GM21786 (cell line): ENCODE data around the gene TMEM168.

Source experiments
- ATAC-seq: cut with Tn5 transposase; IDR thresholded peaks from one replicate; pipeline ENCODE4 v1.9.1; 2021; ENCODE audit not compliant: unreplicated experiment

TMEM168 gene

GRCh38 chr7:112723416-112723815 lies 66.8 kb downstream of the TMEM168 start:
- ATAC-seq, result no peak

- ATAC-seq, result no peak
These were observed 68.8 kb downstream of the TMEM168 start for GRCh38 chr7:112721366-112721765.

GRCh38 chr7:112715525-112715924 lies 74.7 kb downstream of the TMEM168 start:
- no peak for ATAC-seq

- ATAC-seq, result no peak
These were observed 75.3 kb downstream of the TMEM168 start for GRCh38 chr7:112714917-112715316.
